OCI-LY1 (cell line): ENCODE data around the gene SLC26A8.

Experiments used
- H2AFZ ChIP-seq: fragments of 200-600 bp; sonication (generic), shearing (Covaris generic); 2 replicates; pipeline ENCODE4 v1.6.0; 2014; ENCODE audit warnings: antibody characterized with exemption, mild to moderate bottlenecking, low read length
- H3F3A ChIP-seq: fragments of 200-600 bp; sonication (generic), shearing (Covaris generic); 2 replicates; pipeline ENCODE4 v1.6.0; 2014; ENCODE audit warnings: mild to moderate bottlenecking, antibody characterized with exemption, low read length, moderate library complexity; ENCODE audit not compliant: insufficient read depth
- H3K27ac ChIP-seq: fragments of 200-600 bp; sonication (generic); 2 replicates; pipeline ENCODE4 v1.5.1; 2014; ENCODE audit warnings: low read length, mixed run types, mild to moderate bottlenecking, low read depth; ENCODE audit not compliant: poor library complexity, severe bottlenecking
- H3K27me3 ChIP-seq: fragments of 200-600 bp; sonication (generic); 2 replicates; pipeline ENCODE4 v1.6.0; 2014; ENCODE audit warnings: antibody characterized with exemption, mild to moderate bottlenecking, low read length, moderate library complexity; ENCODE audit not compliant: insufficient read depth
- H3K36me3 ChIP-seq: fragments of 200-600 bp; sonication (generic); 2 replicates; pipeline ENCODE4 v1.6.1; 2014; ENCODE audit warnings: mild to moderate bottlenecking, antibody characterized with exemption, low read length, moderate library complexity, mixed read lengths; ENCODE audit not compliant: insufficient read depth
- H3K4me1 ChIP-seq: fragments of 200-600 bp; sonication (generic); 2 replicates; pipeline ENCODE4 v1.5.1; 2014; ENCODE audit warnings: mild to moderate bottlenecking, low read length, moderate library complexity; ENCODE audit not compliant: insufficient read depth, severe bottlenecking
- H3K4me2 ChIP-seq: fragments of 200-600 bp; sonication (generic), shearing (Covaris generic); 2 replicates; pipeline ENCODE4 v1.6.1; 2014; ENCODE audit warnings: low read length
- H3K4me3 ChIP-seq: fragments of 200-600 bp; sonication (generic); 2 replicates; pipeline ENCODE4 v1.5.1; 2014; ENCODE audit warnings: low read length, low read depth, mild to moderate bottlenecking, mixed read lengths; ENCODE audit not compliant: poor library complexity, severe bottlenecking
- H3K79me2 ChIP-seq: fragments of 200-600 bp; shearing (Covaris generic); 2 replicates; pipeline ENCODE4 v1.6.1; 2016; ENCODE audit warnings: mixed run types, low read length, mixed read lengths; ENCODE audit not compliant: insufficient read depth
- H3K9ac ChIP-seq: fragments of 200-600 bp; sonication (generic), shearing (Covaris generic); 2 replicates; pipeline ENCODE4 v1.6.1; 2014; ENCODE audit warnings: mild to moderate bottlenecking, low read length, mixed read lengths
- H3K9me2 ChIP-seq: fragments of 200-600 bp; sonication (generic), shearing (Covaris generic); 2 replicates; pipeline ENCODE4 v1.6.1; 2014; ENCODE audit warnings: low read depth, mild to moderate bottlenecking, low read length, mixed read lengths
- H3K9me3 ChIP-seq: fragments of 200-600 bp; shearing (Covaris generic); 2 replicates; pipeline ENCODE4 v1.6.1; 2014; ENCODE audit warnings: low read length, mixed read lengths
- H4K20me1 ChIP-seq: fragments of 200-600 bp; sonication (generic), shearing (Covaris generic); 2 replicates; pipeline ENCODE4 v1.6.0; 2016; ENCODE audit warnings: mild to moderate bottlenecking, low read length; ENCODE audit not compliant: insufficient read depth
- CTCF ChIP-seq: fragments of 200-600 bp; sonication (generic), shearing (Covaris generic); IDR thresholded peaks from 2 replicates; pipeline ENCODE4 v1.5.1; 2017; ENCODE audit warnings: mild to moderate bottlenecking, antibody characterized with exemption, low read length, moderate library complexity, mixed read lengths
- EZH2 ChIP-seq: fragments of 200-600 bp; sonication (generic), shearing (Covaris generic); IDR thresholded peaks from 2 replicates; pipeline ENCODE4 v1.8.0; 2017; ENCODE audit warnings: borderline replicate concordance, mixed run types, mild to moderate bottlenecking, antibody characterized with exemption, low read length, moderate library complexity, mixed read lengths

The SLC26A8 gene

GRCh38 chr6:36069573-36069972 is 45.1 kb upstream of the SLC26A8 start:
- Histone ChIP-seq H3K79me2 (peaks cover 16% of the 10 kb centered on the region; the same call in 1 of the 2 replicates), H3K36me3 (peaks cover 14% of the 10 kb centered on the region; the same call in 1 of the 2 replicates)

GRCh38 chr6:36068586-36068985 is 44.1 kb upstream of the SLC26A8 start:
- no peaks in the 10 kb centered on the region for H3K4me1 ChIP-seq
- H3K9me3 ChIP-seq = no peaks in the 10 kb centered on the region
- H2AFZ ChIP-seq = no peak overlapping the region
- H3K27me3 ChIP-seq = no peaks in the 10 kb centered on the region
- TF ChIP-seq CTCF (no peak), EZH2 (no peak)
- H3K9me2 ChIP-seq = no peaks in the 10 kb centered on the region
- H3K4me3 ChIP-seq = no peak overlapping the region
- H3K4me2 ChIP-seq = no peak overlapping the region
- H3K36me3 ChIP-seq = peaks cover 10% of the 10 kb centered on the region; the same call in 1 of the 2 replicates
- no peaks in the 10 kb centered on the region for H4K20me1 ChIP-seq
- H3F3A ChIP-seq = no peaks in the 10 kb centered on the region
- peaks cover 16% of the 10 kb centered on the region; the same call in 1 of the 2 replicates for H3K79me2 ChIP-seq
- no peak overlapping the region for H3K27ac ChIP-seq
- H3K9ac ChIP-seq = no peak overlapping the region

More at GRCh38 chr6:36069573-36069972, 45.1 kb upstream of the SLC26A8 start:
- H3F3A ChIP-seq = no peaks in the 10 kb centered on the region
- H2AFZ ChIP-seq = no peak overlapping the region
- no peaks in the 10 kb centered on the region for H3K27me3 ChIP-seq
- no peaks in the 10 kb centered on the region for H4K20me1 ChIP-seq
- H3K9ac ChIP-seq = no peak overlapping the region
- TF ChIP-seq CTCF = no peak
- no peak for TF ChIP-seq EZH2
- H3K9me2 ChIP-seq = no peaks in the 10 kb centered on the region
- no peaks in the 10 kb centered on the region for H3K4me1 ChIP-seq
- H3K27ac ChIP-seq = no peak overlapping the region
- no peak overlapping the region for H3K4me2 ChIP-seq
- no peak overlapping the region for H3K4me3 ChIP-seq
- no peaks in the 10 kb centered on the region for H3K9me3 ChIP-seq

- Histone ChIP-seq H3K4me2 (no peak overlapping the region), H3K9me3 (no peaks in the 10 kb centered on the region)
Measured at GRCh38 chr6:36068012-36068392, 43.6 kb upstream of the SLC26A8 start.

More at GRCh38 chr6:36068012-36068392, 43.6 kb upstream of the SLC26A8 start:
- Histone ChIP-seq H3K27me3 (no peaks in the 10 kb centered on the region), H3K79me2 (peaks cover 16% of the 10 kb centered on the region; the same call in 1 of the 2 replicates), H3K9ac (no peak overlapping the region), H3K4me1 (no peaks in the 10 kb centered on the region), H3K36me3 (peaks cover 9% of the 10 kb centered on the region; the same call in 1 of the 2 replicates), H3K4me3 (no peak overlapping the region), H3K27ac (no peak overlapping the region), H3K9me2 (no peaks in the 10 kb centered on the region), H2AFZ (no peak overlapping the region), H3F3A (no peaks in the 10 kb centered on the region), H4K20me1 (no peaks in the 10 kb centered on the region)
- TF ChIP-seq EZH2 = no peak
- no peak for TF ChIP-seq CTCF
